Measurements from ENCODE around the gene PAMR1. TPM values are rescaled to one million over a fixed set of nuclear protein-coding genes. Genes with fewer than 3 reads are reported as not detected.

PAMR1 gene
- total and polyA plus RNA-seq, 2 donors (not counting 3 experiments of a cell fraction or from before 2014, with no cell fraction given), result not detected

- H3K79me2 ChIP-seq (ENCODE audit: control insufficient read depth, insufficient read depth, low read length), result no peaks in the 10 kb centered on the region
- no peak for FAIRE-seq
- no TSS peak for BruUV-seq (replicated peaks)
- H2AFZ ChIP-seq (ENCODE audit: low read depth, low read length), result no peak overlapping the region
- dilution Hi-C loops (cut with MboI; ENCODE audit: extremely low pct_ligation_motif_present, low sequenced_read_pairs) (no loop called here), intact Hi-C loops (cut with micrococcal nuclease) (no loop called here)
- no peaks in the 10 kb centered on the region for H3K27me3 ChIP-seq (ENCODE audit: control insufficient read depth in 2 of 2, insufficient read depth in 2 of 2, low read length in 2 of 2)
- H4K20me1 ChIP-seq (replicated peaks; ENCODE audit: control insufficient read depth, extremely low read depth, insufficient read depth, low read length), result no peaks in the 10 kb centered on the region
- H3K36me3 ChIP-seq (ENCODE audit: control insufficient read depth in 2 of 2, extremely low read depth in 1 of 2, insufficient read depth in 2 of 2, low read length in 2 of 2), result no peaks in the 10 kb centered on the region
- no peak overlapping the region for H3K27ac ChIP-seq (ENCODE audit: insufficient read depth, low read depth, low read length)
- no peak for DNase-seq (ENCODE audit: low read depth, low spot score)
- H3K9me3 ChIP-seq (replicated peaks; ENCODE audit: control insufficient read depth, insufficient read depth, low read length), result no peaks in the 10 kb centered on the region
- no peaks in the 10 kb centered on the region for H3K9me1 ChIP-seq (replicated peaks; ENCODE audit: control insufficient read depth, extremely low read depth, insufficient read depth, low read length)
- no peaks in the 10 kb centered on the region for H3K4me1 ChIP-seq (ENCODE audit: control insufficient read depth, extremely low read depth, insufficient read depth, low read length)
- no peak overlapping the region for H3K4me3 ChIP-seq (replicated peaks in 1 of 3; ENCODE audit: insufficient read depth in 1 of 3, low read depth in 1 of 3, low read length in 3 of 3)
- H3K4me2 ChIP-seq (ENCODE audit: insufficient read depth, low read length), result no peak overlapping the region
- no peak for TF ChIP-seq EZH2 (IDR thresholded peaks at IDR 0.05; ENCODE audit: borderline replicate concordance, low read depth, low read length, severe bottlenecking)
- TF ChIP-seq CTCF (IDR thresholded peaks at IDR 0.05; ENCODE audit: extremely low read depth in 1 of 2, insufficient read depth in 1 of 2, low read depth in 1 of 2, low read length in 2 of 2), result no peak
- TF ChIP-seq FOS (IDR thresholded peaks at IDR 0.05; ENCODE audit: borderline replicate concordance, insufficient read depth, low read length), result no peak
- no peak for TF ChIP-seq GATA2 (IDR thresholded peaks at IDR 0.05; ENCODE audit: insufficient read depth, insufficient read length, low read depth, low read length)
- TF ChIP-seq JUN (IDR thresholded peaks at IDR 0.05; ENCODE audit: borderline replicate concordance, insufficient read depth, insufficient read length, low read depth), result no peak
- no peak for TF ChIP-seq POLR2AphosphoS5 (IDR thresholded peaks at IDR 0.05; ENCODE audit: insufficient read depth, low read depth, low read length)
- TF ChIP-seq MYC (IDR thresholded peaks at IDR 0.05; ENCODE audit: low read depth, low read length), result no peak
- TF ChIP-seq POLR2A (IDR thresholded peaks at IDR 0.05; ENCODE audit: low read depth, low read length), result no peak
- TF ChIP-seq MAX (IDR thresholded peaks at IDR 0.05; ENCODE audit: insufficient read depth, insufficient read length), result no peak
- ChIA-PET CTCF (interaction anchor here (1.2 kb wide), 1 partner anchor 11 kb away, joined by 3 read pairs; no protein-coding TSS in a partner anchor), POLR2A (no interaction called here)
- H3K9ac ChIP-seq (replicated peaks; ENCODE audit: extremely low read depth, insufficient read depth, low read length), result no peak overlapping the region
Measured at GRCh38 chr11:35496416-35496815, 29.0 kb downstream of the PAMR1 start.
